Glutamatergic neuron (in vitro differentiated cells): ENCODE data around the gene PPP1R10. TPM values are rescaled to one million over a fixed set of nuclear protein-coding genes. Genes with fewer than 3 reads are reported as not detected.

ENCODE experiments used
- DNase-seq: peaks from one replicate; pipeline ENCODE4 v3.0.0; 2022
- H3K27ac Mint-ChIP-seq: one replicate; pipeline ENCODE4 v1.8.0; 2020; ENCODE audit warnings: mild to moderate bottlenecking, mixed read lengths, inconsistent platforms; ENCODE audit not compliant: unreplicated experiment
- H3K27me3 Mint-ChIP-seq: one replicate; pipeline ENCODE4 v1.8.0; 2020; ENCODE audit warnings: mild to moderate bottlenecking, moderate library complexity, mixed read lengths, inconsistent platforms; ENCODE audit not compliant: unreplicated experiment
- H3K36me3 Mint-ChIP-seq: one replicate; pipeline ENCODE4 v1.8.0; 2020; ENCODE audit warnings: mild to moderate bottlenecking, mixed read lengths, inconsistent platforms; ENCODE audit not compliant: unreplicated experiment
- H3K4me1 Mint-ChIP-seq: one replicate; pipeline ENCODE4 v1.8.0; 2020; ENCODE audit warnings: mild to moderate bottlenecking, low read depth, mixed read lengths, inconsistent platforms; ENCODE audit not compliant: unreplicated experiment
- H3K4me3 Mint-ChIP-seq: one replicate; pipeline ENCODE4 v1.8.0; 2020; ENCODE audit warnings: mild to moderate bottlenecking, mixed read lengths, inconsistent platforms; ENCODE audit not compliant: unreplicated experiment
- H3K9me3 Mint-ChIP-seq: one replicate; pipeline ENCODE4 v1.8.0; 2020; ENCODE audit warnings: mild to moderate bottlenecking, moderate library complexity, mixed read lengths, inconsistent platforms; ENCODE audit not compliant: unreplicated experiment
- total RNA-seq: library from RNA; stranded (reverse); fragmentation: NEBNext Ultra II Directional; extraction: Animal tissue kit (Norgen Biotek cat#: 25700); gene quantifications from one replicate; pipeline ENCODE4 v1.2.1, GENCODE V29; 2021; ENCODE audit not compliant: unreplicated experiment
- TF ChIP-seq, protein P1 (sequence below): fragments of 200-600 bp; sonication (generic); IDR thresholded peaks from one replicate; pipeline ENCODE4 v1.5.0; 2021; ENCODE audit not compliant: partially characterized antibody, unreplicated experiment

PPP1R10 gene
- total RNA-seq, 1 donor from 2014 or later = 99.7 TPM

DNA sequence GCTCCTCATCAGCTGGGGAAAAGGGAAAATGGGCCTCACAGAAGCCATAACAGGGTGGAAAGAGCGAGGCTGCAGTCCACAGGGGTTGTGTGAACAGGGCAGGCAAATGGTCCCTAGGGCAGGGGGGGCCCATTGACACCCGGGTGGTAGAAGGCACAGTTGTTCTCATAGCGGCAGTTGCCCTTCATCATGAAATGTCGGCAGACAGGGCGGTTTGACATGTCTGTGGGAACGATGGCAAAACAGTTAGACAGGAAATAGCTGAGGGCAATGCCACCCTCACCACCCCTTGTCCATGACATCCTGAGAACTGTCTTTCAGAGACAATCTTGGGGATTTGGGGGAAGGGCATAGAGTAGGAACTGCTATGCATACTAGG, 15.6 kb downstream of the PPP1R10 start:
- DNase-seq = no peak
- Mint-ChIP-seq H3K4me1 (peaks cover 4% of the 10 kb centered on the region), H3K36me3 (peaks cover 8% of the 10 kb centered on the region), H3K9me3 (peaks cover 10% of the 10 kb centered on the region), H3K4me3 (no peak overlapping the region), H3K27ac (no peak overlapping the region), H3K27me3 (peaks cover 9% of the 10 kb centered on the region)
- TF ChIP-seq, protein P1, sequence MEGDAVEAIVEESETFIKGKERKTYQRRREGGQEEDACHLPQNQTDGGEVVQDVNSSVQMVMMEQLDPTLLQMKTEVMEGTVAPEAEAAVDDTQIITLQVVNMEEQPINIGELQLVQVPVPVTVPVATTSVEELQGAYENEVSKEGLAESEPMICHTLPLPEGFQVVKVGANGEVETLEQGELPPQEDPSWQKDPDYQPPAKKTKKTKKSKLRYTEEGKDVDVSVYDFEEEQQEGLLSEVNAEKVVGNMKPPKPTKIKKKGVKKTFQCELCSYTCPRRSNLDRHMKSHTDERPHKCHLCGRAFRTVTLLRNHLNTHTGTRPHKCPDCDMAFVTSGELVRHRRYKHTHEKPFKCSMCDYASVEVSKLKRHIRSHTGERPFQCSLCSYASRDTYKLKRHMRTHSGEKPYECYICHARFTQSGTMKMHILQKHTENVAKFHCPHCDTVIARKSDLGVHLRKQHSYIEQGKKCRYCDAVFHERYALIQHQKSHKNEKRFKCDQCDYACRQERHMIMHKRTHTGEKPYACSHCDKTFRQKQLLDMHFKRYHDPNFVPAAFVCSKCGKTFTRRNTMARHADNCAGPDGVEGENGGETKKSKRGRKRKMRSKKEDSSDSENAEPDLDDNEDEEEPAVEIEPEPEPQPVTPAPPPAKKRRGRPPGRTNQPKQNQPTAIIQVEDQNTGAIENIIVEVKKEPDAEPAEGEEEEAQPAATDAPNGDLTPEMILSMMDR = no peak

DNA sequence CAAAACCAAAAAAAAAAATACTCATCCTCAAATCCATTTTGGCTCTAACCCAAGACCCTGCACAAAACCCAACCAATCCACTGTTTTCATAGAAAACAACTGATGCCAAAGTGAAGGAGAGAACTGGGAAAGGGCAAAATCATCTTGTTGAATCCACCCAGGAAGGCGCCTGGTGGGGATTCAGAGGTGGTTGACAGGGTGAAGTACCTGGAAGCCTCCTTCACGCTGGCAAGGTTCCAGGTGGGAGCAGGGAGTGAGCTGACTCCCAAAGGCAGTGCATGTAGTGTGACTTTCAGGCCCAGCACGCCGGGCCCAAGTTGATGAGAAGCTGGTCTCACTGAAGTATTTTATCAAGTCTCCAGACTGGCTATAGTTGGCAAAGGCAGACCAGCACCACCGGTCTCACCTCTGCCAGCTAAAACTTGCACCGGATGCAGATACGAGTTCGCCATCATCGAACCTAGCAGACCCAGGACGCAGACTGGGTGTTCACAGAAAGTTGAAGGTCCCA, 16.5 kb downstream of the PPP1R10 start:
- peaks cover 9% of the 10 kb centered on the region for H3K27me3 Mint-ChIP-seq
- TF ChIP-seq, protein P1 = no peak
- peaks cover 4% of the 10 kb centered on the region for H3K4me1 Mint-ChIP-seq
- DNase-seq = no peak
- no peak overlapping the region for H3K4me3 Mint-ChIP-seq
- H3K9me3 Mint-ChIP-seq = peaks cover 10% of the 10 kb centered on the region
- H3K36me3 Mint-ChIP-seq = peaks cover 8% of the 10 kb centered on the region
- H3K27ac Mint-ChIP-seq = no peak overlapping the region

DNA sequence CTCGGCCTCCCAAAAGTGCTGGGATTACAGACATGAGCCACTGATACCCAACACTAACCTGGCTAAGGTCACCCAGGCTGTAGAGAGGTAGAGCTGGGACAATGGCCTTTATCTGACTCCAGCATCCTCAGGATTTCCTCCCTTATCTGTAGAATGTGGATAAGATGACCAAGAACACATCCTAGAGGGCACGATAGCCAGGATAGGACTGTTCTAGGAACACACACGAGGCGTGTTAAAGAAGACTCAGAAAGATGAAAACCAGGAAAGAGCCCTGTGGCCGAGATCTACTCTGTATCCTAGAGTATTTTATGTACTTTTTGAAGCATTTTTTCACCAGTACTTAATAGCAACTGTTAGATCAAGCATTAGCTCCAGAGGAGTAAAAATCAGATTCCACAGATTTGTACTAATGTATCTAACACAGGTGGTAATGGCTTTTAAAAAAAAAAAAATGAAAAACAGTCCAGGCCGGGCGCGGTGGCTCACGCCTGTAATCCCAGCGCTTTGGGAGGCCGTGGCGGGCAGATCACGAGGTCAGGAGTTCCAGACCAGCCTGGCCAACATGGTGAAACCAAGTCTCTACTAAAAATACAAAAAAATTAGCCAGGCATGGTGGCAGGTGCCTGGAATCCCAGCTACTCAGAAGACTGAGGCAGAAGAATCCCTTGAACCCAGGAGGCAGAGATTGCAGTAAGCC, 17.3 kb downstream of the PPP1R10 start:
- Mint-ChIP-seq H3K4me1 (peaks cover 4% of the 10 kb centered on the region), H3K27ac (no peak overlapping the region), H3K4me3 (no peak overlapping the region), H3K36me3 (peaks cover 8% of the 10 kb centered on the region), H3K9me3 (peaks cover 10% of the 10 kb centered on the region), H3K27me3 (peaks cover 10% of the 10 kb centered on the region)
- TF ChIP-seq, protein P1 = no peak
- no peak for DNase-seq

DNA sequence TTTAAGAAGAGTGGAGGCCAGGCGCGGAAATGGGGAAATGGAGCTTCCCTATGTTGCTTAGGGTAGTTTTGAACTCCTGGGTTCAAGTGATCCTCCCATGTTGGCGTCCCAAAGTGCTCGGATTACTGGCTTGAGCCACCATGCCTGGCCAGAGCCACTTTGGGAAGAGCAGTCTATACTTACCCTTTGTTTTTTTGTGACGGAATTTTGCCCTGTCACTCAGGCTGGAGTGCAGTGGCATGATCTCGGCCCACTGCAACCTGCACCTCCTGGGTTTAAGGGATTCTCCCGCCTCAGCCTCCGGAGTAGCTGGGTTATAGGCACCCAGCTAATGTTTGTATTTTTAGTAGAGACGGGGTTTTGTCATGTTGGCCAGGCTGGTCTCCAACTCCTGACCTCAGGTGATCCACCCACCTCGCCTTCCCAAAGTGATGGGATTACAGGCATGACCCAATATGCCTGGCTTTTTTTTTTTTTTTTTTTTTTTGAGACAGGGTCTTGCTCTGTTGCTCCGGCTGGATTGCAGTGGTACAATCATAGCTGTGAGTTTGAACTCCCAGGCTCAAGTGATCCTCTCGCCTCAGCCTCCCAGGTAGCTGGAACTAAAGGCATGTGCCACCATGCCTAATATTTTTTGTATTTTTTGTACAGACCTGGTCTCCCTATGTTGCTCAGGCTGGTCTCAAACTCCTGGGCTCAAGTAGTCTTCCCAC, 18.0 kb downstream of the PPP1R10 start:
- TF ChIP-seq, protein P1 = no peak
- Mint-ChIP-seq H3K36me3 (peaks cover 8% of the 10 kb centered on the region), H3K27me3 (peaks cover 10% of the 10 kb centered on the region), H3K4me3 (no peak overlapping the region), H3K4me1 (peaks cover 4% of the 10 kb centered on the region), H3K9me3 (peaks cover 8% of the 10 kb centered on the region), H3K27ac (no peak overlapping the region)
- no peak for DNase-seq
